ENCODE results near the gene ATP5F1D.

GRCh38 chr19:1248139-1248785 lies 6.7 kb downstream of the ATP5F1D start, which contains the start of gene MIDN:
- TF ChIP-seq YY1 (IDR thresholded peaks at IDR 0.05; ENCODE audit: insufficient read depth, insufficient read length) (no peak), SUZ12 (IDR thresholded peaks at IDR 0.05; ENCODE audit: extremely low read depth, insufficient read depth, insufficient read length) (no peak)
